Medulla oblongata (tissue), 1 donor: ENCODE measurements around the gene ATP6V0A4.
"Not testable (repeated sequence)": the region's sequence is repeated elsewhere in the genome, so short reads cannot be mapped to it uniquely, and the experiment has no call there.

Experiments used
- DNase-seq: peaks from one replicate; pipeline ENCODE4 v3.0.0-alpha.2; 2015; ENCODE audit errors: extremely low spot score

The ATP6V0A4 gene

GRCh38 chr7:138802706-138803105, 4.7 kb upstream of the ATP6V0A4 start:
- no peak for DNase-seq

GRCh38 chr7:138801256-138801655, 3.3 kb upstream of the ATP6V0A4 start:
- DNase-seq: no peak

GRCh38 chr7:138799336-138800000, 1.5 kb upstream of the ATP6V0A4 start:
- DNase-seq: no peak

DNA sequence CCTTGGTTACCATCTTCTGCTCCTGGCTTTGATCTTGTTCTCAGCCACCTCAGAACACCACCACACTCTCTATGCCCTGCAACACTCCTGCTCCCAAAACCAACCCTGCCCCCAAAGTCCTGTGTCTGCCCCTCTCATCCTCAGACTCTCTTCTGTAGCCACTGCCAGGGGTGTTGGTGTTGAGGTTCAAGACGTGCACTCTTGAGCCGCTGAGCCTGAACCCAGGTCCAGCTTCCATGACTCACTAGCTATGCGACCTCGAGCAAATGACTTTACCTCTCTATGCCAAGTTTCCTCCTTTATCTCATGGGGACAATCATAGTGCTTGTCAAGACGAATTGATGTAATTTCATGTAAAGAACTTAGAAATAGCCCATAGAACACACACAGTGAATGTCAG, 840 bp upstream of the ATP6V0A4 start:
- DNase-seq: no peak

DNA sequence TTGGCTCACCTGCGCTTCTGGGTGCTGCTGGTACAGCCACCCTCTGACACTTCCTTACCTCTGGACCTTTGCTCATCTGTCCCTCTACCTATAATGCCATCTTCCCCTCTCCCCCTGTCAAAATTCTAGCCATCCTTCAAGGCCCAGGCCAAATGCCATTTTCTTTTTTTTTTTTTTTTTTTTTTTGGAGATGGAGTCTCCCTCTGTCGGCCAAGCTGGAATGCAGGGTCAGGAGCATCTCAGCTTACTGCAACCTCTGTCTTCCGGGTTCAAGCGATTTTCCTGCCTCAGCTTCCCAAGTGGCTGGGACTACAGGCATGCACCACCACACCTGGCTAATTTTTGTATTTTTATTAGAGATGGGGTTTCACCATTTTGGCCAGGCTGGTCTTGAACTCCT, 950 bp downstream of the ATP6V0A4 start:
- not testable (repeated sequence) for DNase-seq

DNA sequence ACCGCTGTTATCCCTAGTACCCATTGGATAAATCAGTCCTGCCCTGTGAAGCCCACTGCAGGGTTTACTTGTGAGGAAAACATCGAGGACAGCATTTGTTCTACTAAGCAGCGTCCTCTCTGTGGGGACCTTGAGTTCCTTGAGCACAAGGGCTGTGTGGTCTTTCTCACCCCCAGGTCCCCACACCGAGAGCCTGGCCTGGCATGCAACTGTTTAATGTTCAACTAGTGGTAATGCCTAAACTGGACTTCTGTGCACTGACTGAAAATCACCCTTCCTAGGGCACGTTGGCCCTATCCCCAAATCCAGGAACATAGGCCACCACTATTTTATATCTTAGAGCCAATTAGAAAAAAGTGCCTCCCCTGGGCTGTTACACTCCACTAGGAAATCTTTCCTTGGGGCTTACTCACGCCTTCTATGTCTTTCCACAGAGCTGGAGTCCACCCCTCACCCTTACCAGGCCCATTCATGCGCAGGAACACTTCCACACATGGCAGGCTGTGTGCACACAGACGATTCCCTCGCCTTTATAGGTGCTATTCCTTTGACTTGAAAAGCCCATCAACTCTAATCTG, 1.9 kb downstream of the ATP6V0A4 start:
- no peak for DNase-seq

GRCh38 chr7:138785587-138786437, 12.2 kb downstream of the ATP6V0A4 start:
- no peak for DNase-seq

DNA sequence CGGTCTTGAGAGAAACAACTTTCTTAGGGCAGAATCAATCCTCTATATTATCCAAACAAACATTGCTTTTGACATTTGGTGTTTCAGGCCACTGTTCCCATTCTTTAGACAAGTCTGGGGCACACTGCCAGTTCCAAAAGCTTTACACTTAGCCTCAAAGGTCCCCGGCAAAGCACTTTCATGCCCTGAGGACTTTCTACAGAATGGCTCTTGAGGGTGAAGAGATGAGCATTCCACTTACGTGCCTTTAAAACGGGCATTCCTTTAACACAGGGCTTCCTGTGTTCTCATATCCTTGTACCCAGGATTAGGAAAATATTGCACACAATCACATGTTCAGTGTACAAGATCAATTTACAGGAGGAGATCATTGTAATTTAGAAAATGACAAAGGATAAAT, 13.3 kb downstream of the ATP6V0A4 start:
- no peak for DNase-seq

DNA sequence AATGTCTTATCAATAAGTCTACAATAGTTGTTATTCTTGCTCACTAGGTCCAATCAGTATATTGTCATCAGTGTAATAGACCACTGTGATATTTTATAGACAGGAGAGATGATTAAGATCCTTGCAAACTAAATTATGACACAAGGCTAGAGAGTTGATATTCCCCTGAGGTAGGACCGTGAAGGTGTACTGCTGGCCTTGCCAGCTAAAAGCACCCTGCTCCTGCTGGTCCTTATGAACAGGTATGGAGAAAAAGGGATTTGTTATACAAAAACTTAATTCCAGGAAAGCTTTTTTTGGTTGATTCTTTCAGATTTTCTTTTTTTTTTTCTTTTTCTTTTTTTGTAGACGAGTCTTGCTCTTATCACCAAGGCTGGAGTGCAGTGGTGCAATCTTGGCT, 17.0 kb downstream of the ATP6V0A4 start:
- DNase-seq: no peak

DNA sequence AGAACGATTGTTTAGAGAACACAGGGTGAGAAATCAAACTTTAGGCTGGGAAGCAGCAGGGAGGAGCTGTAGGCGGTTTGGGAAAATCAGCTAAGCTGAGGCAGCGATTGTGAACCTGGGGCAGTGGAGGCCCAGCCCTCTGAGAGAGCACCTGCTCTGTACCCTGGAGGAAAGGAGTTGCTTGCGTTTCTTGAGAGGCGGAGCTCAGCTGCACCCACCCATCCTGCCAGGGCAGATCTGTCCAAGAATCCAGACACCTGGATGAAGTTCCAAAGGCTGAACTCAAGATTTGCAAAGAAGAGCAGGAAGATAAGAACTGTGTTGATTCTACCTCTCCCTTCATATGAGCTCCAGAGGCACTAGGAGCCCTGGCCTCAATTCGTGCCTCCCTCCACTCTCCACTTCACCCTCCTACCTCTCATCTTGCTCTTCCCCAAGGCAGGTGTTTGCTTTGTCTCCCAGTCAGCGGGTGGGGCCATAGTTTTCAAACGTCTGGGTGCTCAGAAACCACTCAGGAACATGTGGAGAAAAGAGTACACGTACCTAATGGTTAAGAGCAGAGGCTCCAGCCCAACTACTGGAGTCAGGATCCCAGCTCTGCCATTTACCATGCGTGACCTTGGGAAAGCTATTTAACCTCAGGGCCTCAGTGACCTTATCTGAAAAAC, 21.7 kb downstream of the ATP6V0A4 start:
- no peak for DNase-seq

DNA sequence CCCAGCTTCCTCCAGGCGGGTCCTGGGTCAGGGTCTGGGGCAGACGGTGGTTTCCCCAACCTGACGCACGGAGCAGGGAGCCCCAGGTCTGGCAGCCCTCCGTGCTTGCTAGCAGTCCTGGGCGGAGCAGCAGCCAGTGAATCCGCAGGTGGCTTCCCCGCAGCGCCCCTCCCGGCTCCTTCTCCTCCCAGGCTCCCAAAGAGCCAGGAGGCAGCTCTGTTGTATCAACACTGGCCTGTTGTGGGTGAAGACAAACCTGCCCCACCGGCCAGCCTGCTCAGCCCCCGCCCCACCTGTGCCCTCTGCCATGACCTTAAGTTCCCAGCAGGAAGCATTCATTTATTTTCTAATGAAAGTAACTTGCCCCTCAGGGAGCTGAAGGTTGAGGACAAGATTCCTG, 24.2 kb downstream of the ATP6V0A4 start:
- DNase-seq: no peak

GRCh38 chr7:138773176-138773575, 24.8 kb downstream of the ATP6V0A4 start:
- DNase-seq: no peak

DNA sequence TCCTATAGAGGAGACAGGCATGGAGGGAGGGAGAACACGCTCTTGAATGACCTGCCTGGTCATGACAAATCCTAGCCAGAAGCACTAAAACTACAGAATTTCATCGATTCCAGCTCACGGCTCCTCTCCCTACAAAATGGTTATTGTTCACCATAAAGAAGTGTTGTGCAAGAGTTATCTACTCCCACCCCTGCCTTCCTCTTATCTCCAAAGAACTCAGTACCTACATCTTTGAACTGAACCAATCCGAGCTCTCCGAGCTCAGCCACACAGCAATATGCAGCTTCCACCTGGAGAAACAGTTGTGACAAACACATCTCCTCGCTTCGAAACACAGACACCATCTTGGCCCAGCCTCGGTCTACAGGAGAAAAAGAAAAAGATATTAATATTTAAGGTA, 27.1 kb downstream of the ATP6V0A4 start:
- no peak for DNase-seq

GRCh38 chr7:138768241-138768640, 29.8 kb downstream of the ATP6V0A4 start:
- no peak for DNase-seq

DNA sequence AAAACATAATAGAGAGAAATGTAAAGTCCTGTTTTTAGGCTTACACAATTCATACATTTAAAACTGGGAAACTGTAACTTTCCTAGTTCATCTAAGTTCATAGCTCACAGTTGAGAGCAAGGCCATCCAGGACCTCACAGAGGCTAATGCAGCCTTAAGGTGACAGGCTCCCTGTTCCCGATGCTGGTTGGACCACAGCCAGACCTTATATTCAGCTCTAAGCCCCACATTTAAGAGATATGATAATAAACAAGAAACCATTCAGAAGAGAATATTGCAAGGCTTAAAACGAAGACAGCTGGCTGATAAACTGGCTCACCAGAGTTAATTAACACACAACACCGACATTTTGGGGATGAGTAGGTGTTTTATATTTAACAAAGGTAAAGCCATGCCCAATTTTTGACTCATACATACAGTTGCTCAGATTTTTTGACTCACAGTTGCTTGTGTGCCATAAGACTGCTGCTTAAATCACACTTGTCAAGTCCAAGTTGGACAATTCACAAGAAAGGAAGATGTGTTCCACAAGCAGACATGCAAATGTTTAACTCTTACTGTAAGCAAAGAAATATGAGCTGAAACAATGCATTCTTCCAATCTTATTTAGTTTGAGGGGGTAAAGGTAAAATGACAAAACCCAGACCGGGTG, 41.3 kb downstream of the ATP6V0A4 start:
- no peak for DNase-seq

- DNase-seq: peak; percentile 33
These were observed 42.0 kb downstream of the ATP6V0A4 start for GRCh38 chr7:138755842-138756590.

GRCh38 chr7:138755331-138755747, 42.7 kb downstream of the ATP6V0A4 start:
- DNase-seq: no peak

DNA sequence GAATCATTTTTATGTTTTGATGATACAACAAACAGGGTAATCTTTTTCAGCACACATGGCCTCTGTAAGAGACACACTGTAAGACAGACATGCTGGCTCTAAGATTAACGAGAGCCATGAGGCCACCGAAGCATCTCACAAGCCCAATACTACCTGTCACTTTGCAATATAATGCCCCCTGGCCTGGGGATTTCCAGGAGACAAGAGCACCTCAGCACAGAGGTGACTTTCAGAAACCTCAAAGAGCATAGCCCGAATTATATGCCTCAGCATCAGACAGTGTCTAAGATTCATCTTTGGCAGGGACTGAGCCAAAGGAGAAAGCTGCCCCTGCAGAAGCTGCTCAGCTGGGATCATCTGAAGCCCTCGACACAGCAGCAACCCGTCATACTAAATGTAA, 44.4 kb downstream of the ATP6V0A4 start:
- DNase-seq: no peak

- no peak for DNase-seq
These were observed 44.9 kb downstream of the ATP6V0A4 start for GRCh38 chr7:138753150-138753518.

- no peak for DNase-seq
These were observed 45.4 kb downstream of the ATP6V0A4 start for GRCh38 chr7:138752518-138753149.
